Endothelial cell of umbilical vein (primary cell): ENCODE data around the gene UFD1.

Experiments
- EZH2 ChIP-seq: IDR thresholded peaks from 2 replicates; pipeline ENCODE4 v1.6.1; 2012; ENCODE audit warnings: borderline replicate concordance, low read depth, mild to moderate bottlenecking, moderate library complexity, low read length, inconsistent platforms; ENCODE audit not compliant: severe bottlenecking
- FOS ChIP-seq: IDR thresholded peaks from 2 replicates; pipeline ENCODE4 v1.6.1; 2011; ENCODE audit warnings: mild to moderate bottlenecking, low read length, moderate library complexity, borderline replicate concordance; ENCODE audit not compliant: insufficient read depth
- JUN ChIP-seq: IDR thresholded peaks from 2 replicates; pipeline ENCODE4 v1.6.1; 2011; ENCODE audit warnings: borderline replicate concordance, low read depth; ENCODE audit not compliant: insufficient read length, insufficient read depth
- MYC ChIP-seq: IDR thresholded peaks from one replicate; pipeline ENCODE4 v1.6.1; 2011; ENCODE audit warnings: mild to moderate bottlenecking, low read depth, low read length
- POLR2A ChIP-seq: IDR thresholded peaks from 2 replicates; pipeline ENCODE4 v1.6.1; 2012; ENCODE audit warnings: low read depth, mild to moderate bottlenecking, control low read depth, low read length
- POLR2AphosphoS5 ChIP-seq: IDR thresholded peaks from 2 replicates; pipeline ENCODE4 v1.6.1; 2012; ENCODE audit warnings: low read depth, mild to moderate bottlenecking, control low read depth, low read length, moderate library complexity; ENCODE audit not compliant: insufficient read depth
- TF ChIP-seq, protein P1 (sequence below), 2 donors: IDR thresholded peaks; 1 replicate in 1 of 2; 2 replicates in 1 of 2; pipeline ENCODE4 v1.5.1; 2011; ENCODE audit warnings: low read length in 2 of 2, mild to moderate bottlenecking in 2 of 2, moderate library complexity in 2 of 2, control low read depth in 1 of 2, inconsistent platforms in 1 of 2, low read depth in 1 of 2; ENCODE audit not compliant: insufficient read depth in 1 of 2; ENCODE audit errors: extremely low read depth in 1 of 2
- TF ChIP-seq, protein P2 (sequence below): IDR thresholded peaks from 2 replicates; pipeline ENCODE4 v1.6.1; 2011; ENCODE audit not compliant: insufficient read depth, insufficient read length

DNA sequence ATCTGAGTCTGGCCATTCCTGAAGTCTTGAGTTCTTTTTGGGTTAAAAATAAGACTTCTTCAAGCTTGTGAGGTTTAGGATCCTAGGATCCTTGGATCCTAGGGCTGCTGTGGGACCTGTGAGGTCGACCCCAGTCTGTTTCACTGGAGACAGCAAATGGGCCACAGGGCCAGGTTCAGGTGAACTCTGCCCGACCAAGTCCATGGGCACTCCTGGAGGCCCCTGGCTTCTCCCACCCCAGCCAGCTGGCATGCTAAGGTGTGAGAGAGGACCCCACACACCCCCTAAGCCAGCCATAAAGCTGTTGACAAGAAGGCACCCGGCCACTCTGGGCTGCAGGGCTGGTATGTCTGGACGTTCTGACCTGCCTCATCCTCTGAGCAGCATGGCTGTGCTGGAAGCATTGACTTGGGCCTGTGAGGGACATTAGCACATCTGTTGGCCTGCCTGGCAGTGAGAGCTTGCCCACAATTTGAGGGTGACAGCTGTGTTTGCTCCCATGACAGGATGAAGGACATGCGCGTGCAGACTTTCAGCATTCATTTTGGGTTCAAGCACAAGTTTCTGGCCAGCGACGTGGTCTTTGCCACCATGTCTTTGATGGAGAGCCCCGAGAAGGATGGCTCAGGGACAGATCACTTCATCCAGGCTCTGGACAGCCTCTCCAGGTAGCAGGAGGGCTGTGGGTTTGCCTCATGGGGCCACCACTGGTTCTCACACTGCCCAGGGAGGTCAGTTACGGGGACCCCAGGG is 29.2 kb upstream of the UFD1 start:
- TF ChIP-seq, protein P1, sequence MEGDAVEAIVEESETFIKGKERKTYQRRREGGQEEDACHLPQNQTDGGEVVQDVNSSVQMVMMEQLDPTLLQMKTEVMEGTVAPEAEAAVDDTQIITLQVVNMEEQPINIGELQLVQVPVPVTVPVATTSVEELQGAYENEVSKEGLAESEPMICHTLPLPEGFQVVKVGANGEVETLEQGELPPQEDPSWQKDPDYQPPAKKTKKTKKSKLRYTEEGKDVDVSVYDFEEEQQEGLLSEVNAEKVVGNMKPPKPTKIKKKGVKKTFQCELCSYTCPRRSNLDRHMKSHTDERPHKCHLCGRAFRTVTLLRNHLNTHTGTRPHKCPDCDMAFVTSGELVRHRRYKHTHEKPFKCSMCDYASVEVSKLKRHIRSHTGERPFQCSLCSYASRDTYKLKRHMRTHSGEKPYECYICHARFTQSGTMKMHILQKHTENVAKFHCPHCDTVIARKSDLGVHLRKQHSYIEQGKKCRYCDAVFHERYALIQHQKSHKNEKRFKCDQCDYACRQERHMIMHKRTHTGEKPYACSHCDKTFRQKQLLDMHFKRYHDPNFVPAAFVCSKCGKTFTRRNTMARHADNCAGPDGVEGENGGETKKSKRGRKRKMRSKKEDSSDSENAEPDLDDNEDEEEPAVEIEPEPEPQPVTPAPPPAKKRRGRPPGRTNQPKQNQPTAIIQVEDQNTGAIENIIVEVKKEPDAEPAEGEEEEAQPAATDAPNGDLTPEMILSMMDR (IDR thresholded peaks at IDR 0.05; ENCODE audit: extremely low read depth in 1 of 2, insufficient read depth in 1 of 2, low read depth in 1 of 2, low read length in 2 of 2) = no peak
- TF ChIP-seq EZH2 (no peak), JUN (no peak), POLR2A (no peak), POLR2AphosphoS5 (no peak), MYC (no peak), FOS (no peak)
- TF ChIP-seq, protein P2, sequence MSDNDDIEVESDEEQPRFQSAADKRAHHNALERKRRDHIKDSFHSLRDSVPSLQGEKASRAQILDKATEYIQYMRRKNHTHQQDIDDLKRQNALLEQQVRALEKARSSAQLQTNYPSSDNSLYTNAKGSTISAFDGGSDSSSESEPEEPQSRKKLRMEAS = no peak
